IMR-90 (cell line): Measurements from ENCODE around the gene APOBEC3H. TPM values are rescaled to one million over a fixed set of nuclear protein-coding genes. Genes with fewer than 3 reads are reported as not detected.

ENCODE experiments used
- ATAC-seq: fragments of 200-7000 bp; cut with Tn5 transposase; 2 replicates; pipeline ENCODE4 v1.9.1; 2020; ENCODE audit warnings: low read depth, mild to moderate bottlenecking, moderate library complexity
- BruUV-seq: library from RNA; stranded (reverse); fragments of 400-500 nt; replicated peaks from 2 replicates; lab custom pipeline; 2021; lab: Mats Ljungman, UMichigan
- CTCF ChIA-PET: fragments of 300-600 bp; formaldehyde crosslinking; extraction: SDS; loops from one replicate; lab custom pipeline; 2021; ENCODE audit warnings: antibody characterized with exemption; lab: Yijun Ruan, JAX
- POLR2A ChIA-PET: fragments of 300-600 bp; sonication (Branson Sonifier 250); formaldehyde crosslinking; loops from one replicate; lab custom pipeline; 2022; ENCODE audit warnings: antibody characterized with exemption; ENCODE audit not compliant: unreplicated experiment; lab: Charles Lee
- DNase-seq: peaks from one replicate; pipeline ENCODE4 v3.0.0; 2013
- H2AFZ ChIP-seq: replicated peaks from 2 replicates; pipeline ENCODE3; 2013; ENCODE audit warnings: low read length, mild to moderate bottlenecking; ENCODE audit not compliant: poor library complexity
- H2AK5ac ChIP-seq: 2 replicates; pipeline ENCODE4 v1.6.1; 2013; ENCODE audit warnings: low read depth, low read length, inconsistent platforms
- H2AK9ac ChIP-seq: replicated peaks from 2 replicates; pipeline ENCODE3; 2013; ENCODE audit warnings: mild to moderate bottlenecking, low read depth, low read length, moderate library complexity; ENCODE audit not compliant: poor library complexity
- H2BK120ac ChIP-seq: 2 replicates; pipeline ENCODE4 v1.6.1; 2013; ENCODE audit warnings: low read depth, low read length, inconsistent platforms
- H2BK15ac ChIP-seq: 3 replicates; pipeline ENCODE4 v1.6.1; 2013; ENCODE audit warnings: low read depth, low read length, inconsistent platforms
- H2BK20ac ChIP-seq: 2 replicates; pipeline ENCODE4 v1.6.1; 2013; ENCODE audit warnings: low read depth, mild to moderate bottlenecking, inconsistent platforms, low read length, moderate library complexity
- H2BK5ac ChIP-seq: 2 replicates; pipeline ENCODE4 v1.6.1; 2013; ENCODE audit warnings: mild to moderate bottlenecking, low read depth, low read length, inconsistent platforms; ENCODE audit not compliant: poor library complexity, severe bottlenecking
- H3K14ac ChIP-seq: replicated peaks from 2 replicates; pipeline ENCODE4 v1.6.1; 2013; ENCODE audit warnings: low read depth, low read length, inconsistent platforms
- H3K18ac ChIP-seq: 2 replicates; pipeline ENCODE4 v1.6.1; 2013; ENCODE audit warnings: low read depth, low read length, control low read depth
- H3K23ac ChIP-seq: 2 replicates; pipeline ENCODE4 v1.6.1; 2013; ENCODE audit warnings: low read depth, low read length, inconsistent platforms
- H3K27ac ChIP-seq: 2 replicates; pipeline ENCODE4 v1.5.1; 2013; ENCODE audit warnings: mild to moderate bottlenecking, control low read depth, low read length; ENCODE audit not compliant: insufficient read depth
- H3K27me3 ChIP-seq: 2 replicates; pipeline ENCODE4 v1.6.1; 2013; ENCODE audit warnings: low read length; ENCODE audit not compliant: control insufficient read depth, insufficient read depth
- H3K36me3 ChIP-seq: 2 replicates; pipeline ENCODE4 v1.6.1; 2013; ENCODE audit warnings: low read length, mixed read lengths; ENCODE audit not compliant: control insufficient read depth, insufficient read depth
- H3K4ac ChIP-seq: 2 replicates; pipeline ENCODE4 v1.6.1; 2013; ENCODE audit warnings: low read depth, low read length, inconsistent platforms
- H3K4me1 ChIP-seq: 2 replicates; pipeline ENCODE4 v1.6.1; 2013; ENCODE audit warnings: low read length, mixed read lengths; ENCODE audit not compliant: control insufficient read depth, insufficient read depth
- H3K4me2 ChIP-seq: 2 replicates; pipeline ENCODE4 v1.6.1; 2013; ENCODE audit warnings: low read depth, mild to moderate bottlenecking, control low read depth, low read length, moderate library complexity
- H3K4me3 ChIP-seq: 2 replicates; pipeline ENCODE4 v1.5.1; 2013; ENCODE audit warnings: low read depth, mild to moderate bottlenecking, control low read depth, low read length, moderate library complexity; ENCODE audit not compliant: insufficient read depth
- H3K56ac ChIP-seq: 2 replicates; pipeline ENCODE4 v1.6.1; 2013; ENCODE audit warnings: low read length, inconsistent platforms; ENCODE audit not compliant: insufficient read depth; ENCODE audit errors: extremely low read depth
- H3K79me1 ChIP-seq, 2 experiments: 2 replicates each; pipeline ENCODE4 v1.6.1; 2013; ENCODE audit warnings: low read length in 2 of 2, inconsistent platforms in 1 of 2, low read depth in 1 of 2
- H3K9ac ChIP-seq: 2 replicates; pipeline ENCODE4 v1.6.1; 2013; ENCODE audit warnings: low read depth, low read length, control low read depth
- H3K9me1 ChIP-seq: 2 replicates; pipeline ENCODE4 v1.6.1; 2013; ENCODE audit warnings: low read length, inconsistent platforms; ENCODE audit not compliant: insufficient read depth
- H3K9me3 ChIP-seq: 2 replicates; pipeline ENCODE4 v1.6.1; 2013; ENCODE audit warnings: low read length; ENCODE audit not compliant: control insufficient read depth, insufficient read depth
- H4K20me1 ChIP-seq: 2 replicates; pipeline ENCODE4 v1.6.1; 2013; ENCODE audit warnings: low read length, inconsistent platforms; ENCODE audit not compliant: insufficient read depth
- H4K5ac ChIP-seq: 2 replicates; pipeline ENCODE4 v1.6.1; 2013; ENCODE audit warnings: mild to moderate bottlenecking, low read depth, low read length, control low read depth
- H4K8ac ChIP-seq, 2 experiments: 2 replicates each; pipeline ENCODE4 v1.6.1; 2013; ENCODE audit warnings: low read depth in 2 of 2, low read length in 2 of 2, control low read depth in 1 of 2, inconsistent platforms in 1 of 2
- H4K91ac ChIP-seq: 2 replicates; pipeline ENCODE4 v1.6.1; 2013; ENCODE audit warnings: low read depth, low read length, inconsistent platforms; ENCODE audit not compliant: insufficient read depth
- RFX5 ChIP-seq: IDR thresholded peaks from 2 replicates; pipeline ENCODE4 v1.8.0; 2012; ENCODE audit warnings: low read depth, mild to moderate bottlenecking, low read length, moderate library complexity
- WGBS, 2 experiments: methylation state at CpG; one replicate each; pipeline versions ENCODE4 v1.1.5 to v1.1.7; 2013; ENCODE audit warnings: missing lambda C conversion rate in 2 of 2; ENCODE audit not compliant: insufficient read length in 1 of 2; ENCODE audit errors: extremely low coverage in 2 of 2; 5-methylcytosine and 5-hydroxymethylcytosine counted together
- dilution Hi-C: fragments of 300-500 bp; cut with HindIII; formaldehyde crosslinking; loops from one replicate; pipeline ENCODE4 v1.14.3; 2018; ENCODE audit warnings: low sequenced_read_pairs; ENCODE audit not compliant: unreplicated experiment
- in situ Hi-C: fragments of 300-500 bp; cut with MboI; formaldehyde crosslinking; loops from 3 replicates; pipeline ENCODE4 v1.14.3; 2019; ENCODE audit warnings: low sequenced_read_pairs, inconsistent platforms, mixed read lengths
- intact Hi-C: fragments of 100-400 bp; cut with micrococcal nuclease; formaldehyde crosslinking; loops from 2 replicates; pipeline ENCODE4 v1.10.0; 2022
- polyA plus RNA-seq, 3 experiments: library from polyadenylated mRNA; depleted of rRNA; stranded (reverse); fragments of >200 nt; gene quantifications; 2 replicates each; pipeline ENCODE4 v1.2.3, GENCODE V29; 2012; ENCODE audit warnings: low replicate concordance in 1 of 3
- total RNA-seq: library from RNA; depleted of rRNA; stranded (reverse); fragments of >200 nt; gene quantifications from 2 replicates; pipeline ENCODE4 v1.2.3, GENCODE V29; 2012

APOBEC3H gene
- total and polyA plus RNA-seq, 2 of the 4 experiments (the other 2 are of a cell fraction), result 0.18 TPM; not detected in 1

DNA sequence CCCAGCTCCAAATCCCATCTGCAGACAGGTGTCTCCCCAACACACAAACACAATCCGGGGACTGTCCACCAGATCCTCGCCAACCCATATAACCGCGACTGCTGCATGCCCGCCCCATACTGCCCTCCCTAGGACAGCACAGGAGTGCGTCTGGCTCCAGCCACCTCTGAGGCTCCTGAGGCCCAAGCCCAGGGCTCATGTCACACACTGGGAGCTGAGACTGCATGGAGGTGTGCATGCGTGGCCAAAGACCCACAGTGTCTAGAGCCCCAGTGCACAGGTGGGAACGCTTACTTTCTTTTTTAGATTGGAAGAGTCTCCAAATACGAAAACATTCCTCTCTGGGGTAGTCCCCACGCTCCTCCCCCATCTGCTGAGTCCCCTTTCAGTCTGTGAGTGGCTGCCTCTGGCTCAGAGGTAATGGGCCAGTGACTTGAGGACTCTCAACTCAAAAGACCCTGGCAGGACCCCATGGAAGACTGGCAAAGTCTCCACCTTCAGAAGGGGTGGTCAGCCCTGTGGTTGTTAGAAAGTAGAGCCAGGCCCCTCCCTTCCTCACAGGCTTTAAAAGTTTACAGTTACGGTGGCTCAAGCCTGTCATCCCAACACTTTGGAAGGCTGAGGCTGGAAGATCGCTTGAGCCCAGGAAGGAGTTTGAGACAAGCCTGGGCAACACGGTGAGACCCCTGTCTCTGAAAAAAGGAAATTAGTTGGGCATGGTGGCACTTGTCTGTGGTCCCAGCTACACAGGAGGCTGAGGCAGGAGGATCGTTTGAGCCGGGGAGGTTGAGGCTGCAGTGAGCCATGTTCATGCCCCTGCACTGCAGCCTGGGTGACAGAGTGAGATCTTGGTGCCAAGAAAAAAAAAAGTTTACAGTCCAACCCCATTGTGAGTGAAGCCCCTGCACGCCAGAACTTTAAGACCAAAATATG lies 53.1 kb downstream of the APOBEC3H start:
- H3K4me2 ChIP-seq, result no peak overlapping the region
- ChIA-PET POLR2A (no interaction called here), CTCF (no interaction called here)
- H3K27me3 ChIP-seq, result peaks cover 16% of the 10 kb centered on the region
- H3K14ac ChIP-seq, result no peak overlapping the region
- no peak overlapping the region for H3K4ac ChIP-seq
- no peak overlapping the region for H3K18ac ChIP-seq
- H2AK9ac ChIP-seq, result no peak overlapping the region
- H4K5ac ChIP-seq, result no peak overlapping the region
- H2BK5ac ChIP-seq, result no peak overlapping the region
- in situ Hi-C loops (loop anchor here (25.0 kb wide), 1 partner anchor 887 kb away; no protein-coding TSS in a partner anchor), dilution Hi-C loops (no loop called here), intact Hi-C loops (no loop called here)
- WGBS, 2 experiments, result 70% methylated on average over 6 of the region's 16 CpGs; no CpG with 5 or more reads in 1 of the 2 experiments
- no peaks in the 10 kb centered on the region for H4K20me1 ChIP-seq
- peaks cover 2 to 3% of the 10 kb centered on the region in 2 experiments; a peak in 2 of 4 replicates for H3K79me1 ChIP-seq
- H3K23ac ChIP-seq, result no peak overlapping the region
- no peak for DNase-seq
- no peak overlapping the region for H4K91ac ChIP-seq
- H3K4me1 ChIP-seq, result peaks cover 5% of the 10 kb centered on the region
- H3K4me3 ChIP-seq, result no peak overlapping the region
- no peak overlapping the region for H3K27ac ChIP-seq
- no peak overlapping the region for H3K9ac ChIP-seq
- ATAC-seq, result no peak
- BruUV-seq, result no TSS peak
- no peak for TF ChIP-seq RFX5
- H2BK20ac ChIP-seq, result no peak overlapping the region
- H3K9me1 ChIP-seq, result no peaks in the 10 kb centered on the region
- H2AFZ ChIP-seq, result no peak overlapping the region
- H3K36me3 ChIP-seq, result 0 out of 2 replicates have a peak, but pooled peaks cover 2% of the 10 kb centered on the region
- H4K8ac ChIP-seq, result no peak overlapping the region
- H3K56ac ChIP-seq, result no peak overlapping the region
- no peak overlapping the region for H2AK5ac ChIP-seq
- H2BK15ac ChIP-seq, result no peak overlapping the region
- no peaks in the 10 kb centered on the region for H3K9me3 ChIP-seq
- no peak overlapping the region for H2BK120ac ChIP-seq
